ENCODE measurements around the gene ATOH8. TPM values are rescaled to one million over a fixed set of nuclear protein-coding genes. Genes with fewer than 3 reads are reported as not detected.

The ATOH8 gene
- total RNA-seq, 1 donor from 2014 or later = 69.4 TPM

GRCh38 chr2:85736456-85737355 is 17.1 kb upstream of the ATOH8 start:
- DNase-seq (ENCODE audit: low spot score) = no peak

- no peak for DNase-seq (ENCODE audit: low spot score)
Observed at GRCh38 chr2:85737481-85737880, 16.3 kb upstream of the ATOH8 start.

GRCh38 chr2:85737961-85738360 is 15.8 kb upstream of the ATOH8 start:
- no peak for DNase-seq (ENCODE audit: low spot score)

GRCh38 chr2:85740193-85740592 is 13.6 kb upstream of the ATOH8 start:
- no peak for DNase-seq (ENCODE audit: low spot score)

- no peak for DNase-seq (ENCODE audit: low spot score)
Observed at GRCh38 chr2:85741211-85741832, 12.5 kb upstream of the ATOH8 start.

- DNase-seq (ENCODE audit: low spot score) = no peak
Observed at GRCh38 chr2:85741833-85742455, 11.8 kb upstream of the ATOH8 start.

GRCh38 chr2:85743304-85743978 is 10.3 kb upstream of the ATOH8 start:
- no peak for DNase-seq (ENCODE audit: low spot score)

GRCh38 chr2:85744055-85744454 is 9.7 kb upstream of the ATOH8 start:
- DNase-seq (ENCODE audit: low spot score) = no peak

GRCh38 chr2:85744741-85745601 is 8.8 kb upstream of the ATOH8 start:
- DNase-seq (ENCODE audit: low spot score) = no peak

- DNase-seq (ENCODE audit: low spot score) = no peak
Observed at GRCh38 chr2:85745619-85746018, 8.2 kb upstream of the ATOH8 start.

- no peak for DNase-seq (ENCODE audit: low spot score)
Observed at GRCh38 chr2:85746321-85747004, 7.3 kb upstream of the ATOH8 start.

GRCh38 chr2:85747441-85747840 is 6.3 kb upstream of the ATOH8 start:
- no peak for DNase-seq (ENCODE audit: low spot score)

GRCh38 chr2:85748039-85748734 is 5.6 kb upstream of the ATOH8 start:
- no peak for DNase-seq (ENCODE audit: low spot score)

GRCh38 chr2:85748985-85749875 is 4.6 kb upstream of the ATOH8 start:
- DNase-seq (ENCODE audit: low spot score) = no peak

- DNase-seq (ENCODE audit: low spot score) = no peak
Observed at GRCh38 chr2:85750587-85751575, 2.9 kb upstream of the ATOH8 start.

GRCh38 chr2:85751627-85752026 is 2.2 kb upstream of the ATOH8 start:
- DNase-seq (ENCODE audit: low spot score) = no peak

- DNase-seq (ENCODE audit: low spot score) = no peak
Observed at GRCh38 chr2:85753035-85753524, 711 bp upstream of the ATOH8 start.
